HS-27A (cell line): Measurements from ENCODE around the gene TLR9.
A peak's percentile ranks its signal among the peaks of the same experiment; 100 is the strongest.
"Not testable (repeated sequence)": the region's sequence is repeated elsewhere in the genome, so short reads cannot be mapped to it uniquely, and the experiment has no call there.

Experiments used
- DNase-seq: peaks from one replicate; pipeline ENCODE4 v3.0.0-alpha.2; 2012; ENCODE audit warnings: low read depth, missing footprints

The TLR9 gene

GRCh38 chr3:52194485-52195290, 30.8 kb downstream of the TLR9 start:
- DNase-seq, result no peak

- DNase-seq, result peak; percentile 35
Observed at GRCh38 chr3:52193065-52193464, 32.4 kb downstream of the TLR9 start.

GRCh38 chr3:52191663-52192062, 33.8 kb downstream of the TLR9 start:
- no peak for DNase-seq

- peak; percentile 57 for DNase-seq
Observed at GRCh38 chr3:52190294-52191074, 35.0 kb downstream of the TLR9 start.

GRCh38 chr3:52188556-52188955, 36.9 kb downstream of the TLR9 start:
- DNase-seq, result no peak

- no peak for DNase-seq
Observed at GRCh38 chr3:52186729-52187128, 38.7 kb downstream of the TLR9 start.

GRCh38 chr3:52185837-52186236, 39.6 kb downstream of the TLR9 start:
- no peak for DNase-seq

- DNase-seq, result no peak
Observed at GRCh38 chr3:52185311-52185710, 40.1 kb downstream of the TLR9 start.

- no peak for DNase-seq
Observed at GRCh38 chr3:52184690-52185089, 40.8 kb downstream of the TLR9 start.

- no peak for DNase-seq
Observed at GRCh38 chr3:52183786-52184445, 41.5 kb downstream of the TLR9 start.

- no peak for DNase-seq
Observed at GRCh38 chr3:52182691-52183090, 42.8 kb downstream of the TLR9 start.

GRCh38 chr3:52182196-52182595, 43.2 kb downstream of the TLR9 start:
- DNase-seq, result no peak

GRCh38 chr3:52181543-52181942, 43.9 kb downstream of the TLR9 start:
- DNase-seq, result no peak

- DNase-seq, result no peak
Observed at GRCh38 chr3:52178537-52178936, 46.9 kb downstream of the TLR9 start.

- not testable (repeated sequence) for DNase-seq
Observed at GRCh38 chr3:52178126-52178525, 47.3 kb downstream of the TLR9 start.

- DNase-seq, result no peak
Observed at GRCh38 chr3:52177701-52178042, 47.8 kb downstream of the TLR9 start.

- no peak for DNase-seq
Observed at GRCh38 chr3:52176951-52177700, 48.3 kb downstream of the TLR9 start.

- no peak for DNase-seq
Observed at GRCh38 chr3:52176180-52176752, 49.2 kb downstream of the TLR9 start.

GRCh38 chr3:52175416-52176179, 49.8 kb downstream of the TLR9 start:
- DNase-seq, result no peak

GRCh38 chr3:52174896-52175295, 50.5 kb downstream of the TLR9 start:
- DNase-seq, result no peak

- no peak for DNase-seq
Observed at GRCh38 chr3:52173101-52173500, 52.3 kb downstream of the TLR9 start.
